IMR-90 (cell line): ENCODE measurements around the gene IRAK2. TPM values are rescaled to one million over a fixed set of nuclear protein-coding genes. Genes with fewer than 3 reads are reported as not detected.

Source experiments
- ATAC-seq: fragments of 200-7000 bp; cut with Tn5 transposase; 2 replicates; pipeline ENCODE4 v1.9.1; 2020; ENCODE audit warnings: low read depth, mild to moderate bottlenecking, moderate library complexity
- BruUV-seq: library from RNA; stranded (reverse); fragments of 400-500 nt; replicated peaks from 2 replicates; lab custom pipeline; 2021; lab: Mats Ljungman, UMichigan
- CTCF ChIA-PET: fragments of 300-600 bp; formaldehyde crosslinking; extraction: SDS; loops from one replicate; lab custom pipeline; 2021; ENCODE audit warnings: antibody characterized with exemption; lab: Yijun Ruan, JAX
- POLR2A ChIA-PET: fragments of 300-600 bp; sonication (Branson Sonifier 250); formaldehyde crosslinking; loops from one replicate; lab custom pipeline; 2022; ENCODE audit warnings: antibody characterized with exemption; ENCODE audit not compliant: unreplicated experiment; lab: Charles Lee
- DNase-seq: peaks from one replicate; pipeline ENCODE4 v3.0.0; 2013
- H2AFZ ChIP-seq: replicated peaks from 2 replicates; pipeline ENCODE3; 2013; ENCODE audit warnings: low read length, mild to moderate bottlenecking; ENCODE audit not compliant: poor library complexity
- H2AK5ac ChIP-seq: 2 replicates; pipeline ENCODE4 v1.6.1; 2013; ENCODE audit warnings: low read depth, low read length, inconsistent platforms
- H2AK9ac ChIP-seq: replicated peaks from 2 replicates; pipeline ENCODE3; 2013; ENCODE audit warnings: mild to moderate bottlenecking, low read depth, low read length, moderate library complexity; ENCODE audit not compliant: poor library complexity
- H2BK120ac ChIP-seq: 2 replicates; pipeline ENCODE4 v1.6.1; 2013; ENCODE audit warnings: low read depth, low read length, inconsistent platforms
- H2BK15ac ChIP-seq: 3 replicates; pipeline ENCODE4 v1.6.1; 2013; ENCODE audit warnings: low read depth, low read length, inconsistent platforms
- H2BK20ac ChIP-seq: 2 replicates; pipeline ENCODE4 v1.6.1; 2013; ENCODE audit warnings: low read depth, mild to moderate bottlenecking, inconsistent platforms, low read length, moderate library complexity
- H2BK5ac ChIP-seq: 2 replicates; pipeline ENCODE4 v1.6.1; 2013; ENCODE audit warnings: mild to moderate bottlenecking, low read depth, low read length, inconsistent platforms; ENCODE audit not compliant: poor library complexity, severe bottlenecking
- H3K14ac ChIP-seq: replicated peaks from 2 replicates; pipeline ENCODE4 v1.6.1; 2013; ENCODE audit warnings: low read depth, low read length, inconsistent platforms
- H3K18ac ChIP-seq: 2 replicates; pipeline ENCODE4 v1.6.1; 2013; ENCODE audit warnings: low read depth, low read length, control low read depth
- H3K23ac ChIP-seq: 2 replicates; pipeline ENCODE4 v1.6.1; 2013; ENCODE audit warnings: low read depth, low read length, inconsistent platforms
- H3K27ac ChIP-seq: 2 replicates; pipeline ENCODE4 v1.5.1; 2013; ENCODE audit warnings: mild to moderate bottlenecking, control low read depth, low read length; ENCODE audit not compliant: insufficient read depth
- H3K27me3 ChIP-seq: 2 replicates; pipeline ENCODE4 v1.6.1; 2013; ENCODE audit warnings: low read length; ENCODE audit not compliant: control insufficient read depth, insufficient read depth
- H3K36me3 ChIP-seq: 2 replicates; pipeline ENCODE4 v1.6.1; 2013; ENCODE audit warnings: low read length, mixed read lengths; ENCODE audit not compliant: control insufficient read depth, insufficient read depth
- H3K4ac ChIP-seq: 2 replicates; pipeline ENCODE4 v1.6.1; 2013; ENCODE audit warnings: low read depth, low read length, inconsistent platforms
- H3K4me1 ChIP-seq: 2 replicates; pipeline ENCODE4 v1.6.1; 2013; ENCODE audit warnings: low read length, mixed read lengths; ENCODE audit not compliant: control insufficient read depth, insufficient read depth
- H3K4me2 ChIP-seq: 2 replicates; pipeline ENCODE4 v1.6.1; 2013; ENCODE audit warnings: low read depth, mild to moderate bottlenecking, control low read depth, low read length, moderate library complexity
- H3K4me3 ChIP-seq: 2 replicates; pipeline ENCODE4 v1.5.1; 2013; ENCODE audit warnings: low read depth, mild to moderate bottlenecking, control low read depth, low read length, moderate library complexity; ENCODE audit not compliant: insufficient read depth
- H3K56ac ChIP-seq: 2 replicates; pipeline ENCODE4 v1.6.1; 2013; ENCODE audit warnings: low read length, inconsistent platforms; ENCODE audit not compliant: insufficient read depth; ENCODE audit errors: extremely low read depth
- H3K79me1 ChIP-seq, 2 experiments: 2 replicates each; pipeline ENCODE4 v1.6.1; 2013; ENCODE audit warnings: low read length in 2 of 2, inconsistent platforms in 1 of 2, low read depth in 1 of 2
- H3K9ac ChIP-seq: 2 replicates; pipeline ENCODE4 v1.6.1; 2013; ENCODE audit warnings: low read depth, low read length, control low read depth
- H3K9me1 ChIP-seq: 2 replicates; pipeline ENCODE4 v1.6.1; 2013; ENCODE audit warnings: low read length, inconsistent platforms; ENCODE audit not compliant: insufficient read depth
- H3K9me3 ChIP-seq: 2 replicates; pipeline ENCODE4 v1.6.1; 2013; ENCODE audit warnings: low read length; ENCODE audit not compliant: control insufficient read depth, insufficient read depth
- H4K20me1 ChIP-seq: 2 replicates; pipeline ENCODE4 v1.6.1; 2013; ENCODE audit warnings: low read length, inconsistent platforms; ENCODE audit not compliant: insufficient read depth
- H4K5ac ChIP-seq: 2 replicates; pipeline ENCODE4 v1.6.1; 2013; ENCODE audit warnings: mild to moderate bottlenecking, low read depth, low read length, control low read depth
- H4K8ac ChIP-seq, 2 experiments: 2 replicates each; pipeline ENCODE4 v1.6.1; 2013; ENCODE audit warnings: low read depth in 2 of 2, low read length in 2 of 2, control low read depth in 1 of 2, inconsistent platforms in 1 of 2
- H4K91ac ChIP-seq: 2 replicates; pipeline ENCODE4 v1.6.1; 2013; ENCODE audit warnings: low read depth, low read length, inconsistent platforms; ENCODE audit not compliant: insufficient read depth
- CEBPB ChIP-seq: IDR thresholded peaks from 2 replicates; pipeline ENCODE4 v1.6.1; 2012; ENCODE audit warnings: low read depth, low read length, improper control_type of control experiment
- CHD1 ChIP-seq: IDR thresholded peaks from 2 replicates; pipeline ENCODE4 v1.6.1; 2012; ENCODE audit warnings: low read depth, low read length, improper control_type of control experiment
- FOS ChIP-seq: fragments of 150-350 bp; IDR thresholded peaks from 2 replicates; pipeline ENCODE4 v1.6.1; 2016; ENCODE audit warnings: low read depth, low read length
- MAZ ChIP-seq: IDR thresholded peaks from 2 replicates; pipeline ENCODE4 v1.6.1; 2012; ENCODE audit warnings: low read depth, mild to moderate bottlenecking, low read length, improper control_type of control experiment, moderate library complexity, borderline replicate concordance
- NFE2L2 ChIP-seq: fragments of 150-350 bp; IDR thresholded peaks from 2 replicates; pipeline ENCODE4 v1.6.1; 2016; ENCODE audit warnings: low read depth, mild to moderate bottlenecking, low read length
- SMC3 ChIP-seq: fragments of 150-350 bp; IDR thresholded peaks from 2 replicates; pipeline ENCODE4 v1.6.1; 2016; ENCODE audit warnings: low read depth, mild to moderate bottlenecking, antibody characterized with exemption, low read length, moderate library complexity
- USF2 ChIP-seq: fragments of 150-350 bp; IDR thresholded peaks from 2 replicates; pipeline ENCODE4 v1.6.1; 2017; ENCODE audit warnings: mild to moderate bottlenecking, antibody characterized with exemption, low read length, low read depth
- WGBS, 2 experiments: methylation state at CpG; one replicate each; pipeline versions ENCODE4 v1.1.5 to v1.1.7; 2013; ENCODE audit warnings: missing lambda C conversion rate in 2 of 2; ENCODE audit not compliant: insufficient read length in 1 of 2; ENCODE audit errors: extremely low coverage in 2 of 2; 5-methylcytosine and 5-hydroxymethylcytosine counted together
- dilution Hi-C: fragments of 300-500 bp; cut with HindIII; formaldehyde crosslinking; loops from one replicate; pipeline ENCODE4 v1.14.3; 2018; ENCODE audit warnings: low sequenced_read_pairs; ENCODE audit not compliant: unreplicated experiment
- in situ Hi-C: fragments of 300-500 bp; cut with MboI; formaldehyde crosslinking; loops from 3 replicates; pipeline ENCODE4 v1.14.3; 2019; ENCODE audit warnings: low sequenced_read_pairs, inconsistent platforms, mixed read lengths
- intact Hi-C: fragments of 100-400 bp; cut with micrococcal nuclease; formaldehyde crosslinking; loops from 2 replicates; pipeline ENCODE4 v1.10.0; 2022
- polyA plus RNA-seq, 3 experiments: library from polyadenylated mRNA; depleted of rRNA; stranded (reverse); fragments of >200 nt; gene quantifications; 2 replicates each; pipeline ENCODE4 v1.2.3, GENCODE V29; 2012; ENCODE audit warnings: low replicate concordance in 1 of 3
- total RNA-seq: library from RNA; depleted of rRNA; stranded (reverse); fragments of >200 nt; gene quantifications from 2 replicates; pipeline ENCODE4 v1.2.3, GENCODE V29; 2012

The IRAK2 gene
- total and polyA plus RNA-seq, 2 of the 4 experiments (the other 2 are of a cell fraction) = 6.9 to 8.1 TPM

GRCh38 chr3:10234526-10235230 is 70.0 kb downstream of the IRAK2 start:
- no TSS peak for BruUV-seq
- Histone ChIP-seq H4K20me1 (no peaks in the 10 kb centered on the region), H3K23ac (no peak overlapping the region), H4K8ac (no peak overlapping the region), H3K18ac (no peak overlapping the region), H3K9me1 (peaks cover 7% of the 10 kb centered on the region; the same call in 1 of the 2 replicates), H3K79me1 (no peaks in the 10 kb centered on the region), H3K27ac (no peak overlapping the region), H3K4me2 (no peak overlapping the region), H4K91ac (no peak overlapping the region), H3K4me3 (no peak overlapping the region), H3K4me1 (no peaks in the 10 kb centered on the region), H3K56ac (no peak overlapping the region), H3K14ac (no peak overlapping the region), H3K36me3 (peaks cover 21% of the 10 kb centered on the region), H4K5ac (no peak overlapping the region), H3K9me3 (no peaks in the 10 kb centered on the region), H2BK15ac (no peak overlapping the region), H3K4ac (no peak overlapping the region), H2BK120ac (no peak overlapping the region), H2AK9ac (peak overlapping the region; percentile 28), H3K27me3 (no peaks in the 10 kb centered on the region), H2BK5ac (no peak overlapping the region), H2BK20ac (no peak overlapping the region), H2AK5ac (no peak overlapping the region), H3K9ac (no peak overlapping the region), H2AFZ (no peak overlapping the region)
- intact Hi-C loops (no loop called here), dilution Hi-C loops (no loop called here), in situ Hi-C loops (no loop called here)
- DNase-seq (no peak), ATAC-seq (no peak)
- TF ChIP-seq USF2 = no peak
- TF ChIP-seq FOS = no peak
- TF ChIP-seq SMC3 = no peak
- no peak for TF ChIP-seq CEBPB
- no peak for TF ChIP-seq CHD1
- no peak for TF ChIP-seq MAZ
- no peak for TF ChIP-seq NFE2L2
- WGBS, 2 experiments = 96% methylated on average over 19 of the region's 36 CpGs; no CpG with 5 or more reads in 1 of the 2 experiments
- CTCF ChIA-PET = no interaction called here
- POLR2A ChIA-PET = no interaction called here
